RWPE1 (cell line): ENCODE data around the gene BUD23.
A peak's percentile ranks its signal among the peaks of the same experiment; 100 is the strongest.

Experiments used
- CTCF ChIA-PET: fragments of 350-600 bp; sonication (Branson Sonifier 250); formaldehyde crosslinking; extraction: SDS; loops from one replicate; lab custom pipeline; 2021; lab: Yijun Ruan, JAX
- POLR2A ChIA-PET: fragments of 400-600 bp; formaldehyde crosslinking; extraction: SDS; loops from one replicate; lab custom pipeline; 2020; ENCODE audit warnings: antibody characterized with exemption; ENCODE audit not compliant: low non-redundant PET; lab: Yijun Ruan, JAX
- DNase-seq: peaks from one replicate; pipeline ENCODE4 v3.0.0; 2012; ENCODE audit warnings: low spot score
- H3K27ac ChIP-seq: fragments of 450-650 bp; 2 replicates; pipeline ENCODE4 v1.5.1; 2017
- TF ChIP-seq, protein P1 (sequence below): fragments of 450-650 bp; conservative IDR thresholded peaks from 2 replicates; pipeline ENCODE4 v1.5.1; 2017; ENCODE audit warnings: low read depth, mild to moderate bottlenecking

The BUD23 gene

DNA sequence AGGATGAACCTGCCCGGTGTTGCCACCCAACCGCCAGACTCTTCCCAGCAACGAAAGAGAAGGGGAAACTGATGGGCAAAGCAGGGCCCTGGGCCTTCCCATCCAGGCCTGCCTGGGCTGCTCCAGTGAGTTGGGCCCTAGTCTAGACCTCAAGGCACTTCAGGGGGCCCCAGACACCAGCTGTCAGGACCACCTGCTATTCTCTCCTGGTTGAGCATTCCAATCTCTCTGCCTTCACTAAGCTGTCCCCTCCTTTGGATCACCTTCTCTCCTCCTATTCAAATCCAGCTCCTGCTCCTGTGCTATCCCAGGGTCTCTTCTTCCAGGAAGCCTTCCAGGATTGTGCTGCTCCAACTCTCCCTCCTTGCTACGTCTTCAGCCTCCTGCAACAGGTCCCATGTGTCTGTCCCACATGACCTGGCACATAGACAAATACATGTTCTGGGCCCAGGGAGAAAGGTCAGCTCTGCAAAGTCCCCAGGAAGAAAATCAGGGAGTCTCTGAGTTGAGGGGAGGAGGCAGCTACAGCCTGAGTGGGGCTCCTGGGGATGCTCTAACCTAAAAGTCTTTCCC lies 33.0 kb downstream of the BUD23 start:
- DNase-seq: no peak
- CTCF ChIA-PET: interaction anchor here (0.5 to 1.2 kb wide), 6 partner anchors 9 to 284 kb away, joined by 3 to 4 read pairs (median 3); no protein-coding TSS in a partner anchor
- POLR2A ChIA-PET: interaction anchor here (0.6 kb wide), 1 partner anchor 10 kb away, joined by 3 read pairs; no protein-coding TSS in a partner anchor
- peak overlapping the region; percentile 89 for H3K27ac ChIP-seq
- TF ChIP-seq, protein P1, sequence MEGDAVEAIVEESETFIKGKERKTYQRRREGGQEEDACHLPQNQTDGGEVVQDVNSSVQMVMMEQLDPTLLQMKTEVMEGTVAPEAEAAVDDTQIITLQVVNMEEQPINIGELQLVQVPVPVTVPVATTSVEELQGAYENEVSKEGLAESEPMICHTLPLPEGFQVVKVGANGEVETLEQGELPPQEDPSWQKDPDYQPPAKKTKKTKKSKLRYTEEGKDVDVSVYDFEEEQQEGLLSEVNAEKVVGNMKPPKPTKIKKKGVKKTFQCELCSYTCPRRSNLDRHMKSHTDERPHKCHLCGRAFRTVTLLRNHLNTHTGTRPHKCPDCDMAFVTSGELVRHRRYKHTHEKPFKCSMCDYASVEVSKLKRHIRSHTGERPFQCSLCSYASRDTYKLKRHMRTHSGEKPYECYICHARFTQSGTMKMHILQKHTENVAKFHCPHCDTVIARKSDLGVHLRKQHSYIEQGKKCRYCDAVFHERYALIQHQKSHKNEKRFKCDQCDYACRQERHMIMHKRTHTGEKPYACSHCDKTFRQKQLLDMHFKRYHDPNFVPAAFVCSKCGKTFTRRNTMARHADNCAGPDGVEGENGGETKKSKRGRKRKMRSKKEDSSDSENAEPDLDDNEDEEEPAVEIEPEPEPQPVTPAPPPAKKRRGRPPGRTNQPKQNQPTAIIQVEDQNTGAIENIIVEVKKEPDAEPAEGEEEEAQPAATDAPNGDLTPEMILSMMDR: no peak

DNA sequence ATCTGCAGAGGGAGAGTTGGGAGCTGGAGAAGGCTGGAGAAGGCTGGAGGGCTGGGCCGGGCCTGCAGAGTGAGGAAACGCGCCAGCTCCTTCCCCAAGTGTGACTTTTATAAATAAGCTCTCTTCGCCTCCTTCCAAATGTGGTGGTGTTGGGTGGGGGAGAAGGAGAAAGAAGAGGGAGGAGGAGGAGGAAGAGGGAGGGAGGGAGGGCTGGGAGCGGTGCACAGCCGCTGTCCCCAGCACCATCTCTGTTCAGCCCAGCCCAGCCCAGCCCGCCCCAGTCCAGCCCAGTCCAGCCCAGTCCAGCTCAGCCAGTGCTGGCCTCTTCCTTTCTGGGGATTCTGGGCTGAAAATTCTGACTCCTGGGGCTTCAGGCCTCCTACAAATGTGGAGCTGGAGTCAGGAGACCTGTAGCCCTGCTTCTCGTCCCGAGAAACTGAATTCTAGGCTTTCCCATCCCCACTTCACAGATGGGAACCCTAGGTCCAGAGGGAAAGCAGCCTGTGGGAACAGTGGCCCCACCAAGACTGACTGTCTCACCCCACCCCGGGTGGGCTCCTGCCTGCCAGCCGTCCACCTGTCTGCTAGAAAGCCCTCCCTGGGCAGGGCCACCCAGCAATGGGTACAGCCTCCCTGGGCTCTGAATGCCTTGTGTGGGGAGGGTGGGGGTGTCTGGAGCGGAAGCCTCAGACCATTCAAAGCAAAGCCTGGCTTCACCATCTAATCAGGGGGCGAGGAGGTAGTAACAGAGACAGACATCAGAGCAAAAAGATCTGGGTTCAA lies 33.8 kb downstream of the BUD23 start:
- no peak for DNase-seq
- ChIA-PET CTCF (interaction anchor here (0.5 to 0.9 kb wide), 3 partner anchors 105 to 285 kb away, joined by 3 to 4 read pairs (median 4); no protein-coding TSS in a partner anchor), POLR2A (no interaction called here)
- H3K27ac ChIP-seq: peak overlapping the region; percentile 89
- TF ChIP-seq, protein P1: no peak

DNA sequence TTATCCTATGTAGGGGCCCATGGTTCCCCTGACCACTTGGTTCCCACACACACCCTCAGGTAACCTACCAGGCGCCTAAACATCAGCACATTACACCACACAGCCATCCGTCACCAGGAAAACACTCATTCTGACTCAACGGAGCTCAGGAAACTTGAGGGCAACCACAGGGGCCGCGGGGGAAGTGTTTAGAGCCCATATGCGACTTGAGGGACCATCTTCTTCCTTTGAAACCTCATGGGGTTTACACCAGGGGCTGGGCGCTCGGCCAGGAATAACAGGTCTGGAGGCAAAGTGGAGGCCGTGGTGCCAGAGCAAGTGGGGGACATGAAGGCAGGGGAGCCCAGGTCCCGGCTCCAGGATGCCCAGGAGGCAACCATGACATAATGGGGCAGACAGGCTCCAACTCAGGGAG lies 34.6 kb downstream of the BUD23 start:
- peak overlapping the region; percentile 89 for H3K27ac ChIP-seq
- POLR2A ChIA-PET: no interaction called here
- CTCF ChIA-PET: interaction anchor here (0.6 to 0.7 kb wide), 2 partner anchors 11 to 22 kb away, joined by 3 to 5 read pairs; no protein-coding TSS in a partner anchor
- DNase-seq: peak; percentile 68
- TF ChIP-seq, protein P1: no peak

DNA sequence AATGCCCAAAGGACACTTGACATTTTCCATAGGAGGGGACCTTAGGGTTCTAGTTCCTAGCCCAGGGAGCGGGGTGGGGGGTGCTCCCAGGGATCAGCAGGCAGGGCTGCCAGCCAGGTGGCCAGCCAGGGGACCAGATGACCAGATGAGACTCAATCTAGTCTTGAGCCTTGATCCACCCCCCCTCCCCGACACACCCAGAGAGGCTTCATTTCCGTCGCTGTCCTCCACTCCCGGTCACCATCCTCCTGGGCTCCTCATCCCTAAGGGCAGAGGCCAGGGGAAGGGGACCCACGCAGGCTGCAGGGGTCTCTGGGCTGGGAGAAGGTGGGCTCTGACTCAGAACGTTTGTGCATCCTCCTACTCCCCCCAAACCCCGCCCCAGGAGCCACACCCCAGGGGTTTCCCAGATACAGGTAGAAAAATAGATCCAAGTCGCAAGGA lies 35.1 kb downstream of the BUD23 start:
- H3K27ac ChIP-seq: peak overlapping the region; percentile 89
- POLR2A ChIA-PET: no interaction called here
- TF ChIP-seq, protein P1: no peak
- DNase-seq: no peak
- CTCF ChIA-PET: interaction anchor here (0.6 to 0.7 kb wide), 2 partner anchors 11 to 22 kb away, joined by 3 to 5 read pairs; no protein-coding TSS in a partner anchor

DNA sequence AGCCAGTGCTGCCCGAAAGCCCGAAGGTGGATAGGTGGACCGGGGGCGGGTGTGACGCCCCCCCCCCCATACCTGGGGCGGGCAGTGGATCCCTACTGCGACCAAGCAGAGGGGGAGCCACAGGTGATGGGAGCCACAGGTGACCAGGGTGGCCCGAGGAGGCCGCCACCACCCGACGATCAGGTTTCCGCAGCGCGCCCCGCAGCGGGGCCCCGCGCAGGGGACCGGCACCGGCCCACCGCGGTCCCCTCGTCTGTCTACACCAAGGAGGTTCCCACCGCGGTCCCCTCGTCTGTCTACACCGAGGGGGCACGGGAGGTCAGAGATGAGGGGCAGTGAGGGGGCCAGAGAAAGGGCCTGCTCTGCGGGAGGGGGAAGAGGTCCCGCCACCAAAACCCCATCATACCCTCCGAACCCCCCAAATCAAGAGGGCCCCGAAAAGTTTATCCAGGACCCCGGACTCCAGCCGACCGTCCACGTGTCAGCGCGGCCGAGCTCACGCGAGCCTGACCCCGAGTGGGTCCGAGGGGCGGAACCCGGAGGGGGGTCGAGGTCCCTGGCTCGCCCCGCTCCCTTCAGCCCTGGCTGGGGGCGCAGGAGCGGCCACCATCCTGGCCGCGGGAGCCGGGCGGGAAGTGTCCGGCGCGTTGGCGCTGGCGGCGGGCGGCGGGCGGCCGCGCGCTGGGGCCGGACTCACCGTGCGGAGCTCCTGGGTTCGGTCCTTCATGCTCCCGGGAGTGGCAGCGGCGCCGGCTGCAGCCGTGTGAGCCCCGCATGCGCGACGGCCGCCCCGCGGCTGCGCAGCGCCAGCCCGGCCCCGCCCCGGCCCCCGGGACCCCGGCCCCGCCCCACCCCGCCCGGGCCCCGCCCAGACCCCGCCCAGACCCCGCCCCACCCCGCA lies 35.8 kb downstream of the BUD23 start, which contains the start of gene STX1A:
STX1A (minus strand) TSS at position 765 of the 901 bp plus-strand sequence; CDS start at position 727, 38 bp downstream.
- ChIA-PET CTCF (interaction anchor here (0.6 to 1.7 kb wide), 3 partner anchors 50 to 218 kb away, joined by 3 to 9 read pairs (median 3); no protein-coding TSS in a partner anchor), POLR2A (no interaction called here)
- TF ChIP-seq, protein P1: no peak
- peak within 1 kb of the TSS; percentile 89 for H3K27ac ChIP-seq
- DNase-seq: peak; percentile 87
